NCI-H2196 (cell line): ENCODE data around the gene MYO9B.

Experiments used
- DNase-seq: peaks from one replicate; lab custom pipeline; 2025; ENCODE audit not compliant: unreplicated experiment; lab: John Stamatoyannopoulos, UW

The MYO9B gene

DNA sequence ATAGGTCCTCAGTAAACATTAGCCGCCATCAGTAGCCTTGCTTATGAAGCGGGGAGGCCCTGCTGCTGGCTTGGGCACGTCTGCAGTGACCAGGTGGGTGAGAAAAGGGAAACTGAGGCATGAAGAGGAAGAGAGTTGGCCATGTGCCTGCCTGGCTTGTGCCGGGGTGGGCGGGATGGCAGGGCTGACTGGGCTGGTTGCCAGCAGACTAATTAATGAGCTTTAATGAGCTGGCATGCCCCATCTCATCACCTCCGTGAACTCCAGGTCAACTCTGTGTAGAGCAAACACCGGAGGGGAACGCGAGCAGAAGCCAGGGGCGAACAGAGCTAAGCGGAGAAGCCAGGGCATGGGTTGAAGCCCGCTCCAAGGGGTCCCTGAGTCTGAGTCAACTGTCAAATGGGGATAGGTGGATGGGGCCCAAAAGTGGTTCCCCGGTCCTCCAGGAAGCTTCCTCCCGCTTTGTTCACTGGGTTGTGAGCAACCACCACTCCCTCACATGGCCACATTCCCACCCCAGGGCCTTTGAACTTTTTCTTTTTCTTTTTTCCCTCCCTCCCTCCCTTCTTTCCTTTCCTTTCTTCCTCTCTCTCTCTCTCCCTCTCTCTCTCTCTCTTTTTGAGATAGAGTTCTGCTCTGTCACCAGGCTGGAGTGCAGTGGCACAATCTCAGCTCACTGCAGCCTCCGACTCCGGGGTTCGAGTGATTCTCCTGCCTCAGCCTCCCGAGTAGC, 161.4 kb downstream of the MYO9B start:
- DNase-seq: no peak

DNA sequence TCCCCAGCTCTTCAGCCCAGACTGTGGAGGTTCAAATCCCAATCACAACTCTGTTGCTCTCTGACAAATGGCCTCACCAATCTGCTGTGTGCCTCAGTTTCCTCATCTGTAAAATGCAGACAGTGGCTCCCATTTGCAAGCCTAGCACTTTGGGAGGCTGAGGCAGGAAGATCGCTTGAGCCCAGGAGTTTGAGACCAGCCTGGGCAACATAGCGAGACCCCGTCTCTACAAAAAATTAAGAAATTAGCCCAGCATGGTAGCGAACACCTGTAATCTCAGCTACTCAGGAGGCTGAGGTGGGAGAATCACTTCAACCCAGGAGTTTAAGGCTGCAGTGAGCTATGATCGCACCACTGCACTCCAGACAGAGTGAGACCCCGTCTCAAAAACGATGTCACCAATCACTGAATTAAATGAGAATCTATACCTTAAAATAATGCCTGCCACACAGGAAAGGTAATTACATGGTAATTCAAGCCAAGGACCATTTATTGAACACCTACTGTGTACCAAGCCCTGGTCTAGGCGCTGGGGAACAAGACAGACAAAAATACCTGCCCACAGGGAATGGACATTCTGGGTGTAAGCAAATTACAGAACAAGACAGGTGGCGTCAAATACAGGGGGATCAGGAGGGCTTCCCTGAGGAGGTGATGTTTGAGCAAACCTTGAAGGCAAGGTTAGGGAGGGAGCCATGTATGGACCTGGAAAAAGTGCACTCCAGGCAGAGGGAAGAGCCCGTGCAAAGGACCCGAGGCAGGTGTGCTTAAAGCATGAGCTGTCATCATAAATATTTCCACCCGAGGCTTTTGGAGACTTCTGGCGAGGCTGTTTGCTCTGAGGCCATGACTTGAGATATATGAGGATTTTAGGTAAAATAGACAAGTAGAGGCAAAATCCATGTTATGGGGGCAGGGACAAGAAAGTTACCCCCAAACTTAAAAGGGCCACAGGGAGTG, 162.4 kb downstream of the MYO9B start:
- DNase-seq: no peak

- no peak for DNase-seq
These were observed 164.6 kb downstream of the MYO9B start for GRCh38 chr19:17240062-17240752.

- DNase-seq: no peak
These were observed 165.3 kb downstream of the MYO9B start for GRCh38 chr19:17240826-17241399.

GRCh38 chr19:17242431-17243208, 167.0 kb downstream of the MYO9B start:
- no peak for DNase-seq

DNA sequence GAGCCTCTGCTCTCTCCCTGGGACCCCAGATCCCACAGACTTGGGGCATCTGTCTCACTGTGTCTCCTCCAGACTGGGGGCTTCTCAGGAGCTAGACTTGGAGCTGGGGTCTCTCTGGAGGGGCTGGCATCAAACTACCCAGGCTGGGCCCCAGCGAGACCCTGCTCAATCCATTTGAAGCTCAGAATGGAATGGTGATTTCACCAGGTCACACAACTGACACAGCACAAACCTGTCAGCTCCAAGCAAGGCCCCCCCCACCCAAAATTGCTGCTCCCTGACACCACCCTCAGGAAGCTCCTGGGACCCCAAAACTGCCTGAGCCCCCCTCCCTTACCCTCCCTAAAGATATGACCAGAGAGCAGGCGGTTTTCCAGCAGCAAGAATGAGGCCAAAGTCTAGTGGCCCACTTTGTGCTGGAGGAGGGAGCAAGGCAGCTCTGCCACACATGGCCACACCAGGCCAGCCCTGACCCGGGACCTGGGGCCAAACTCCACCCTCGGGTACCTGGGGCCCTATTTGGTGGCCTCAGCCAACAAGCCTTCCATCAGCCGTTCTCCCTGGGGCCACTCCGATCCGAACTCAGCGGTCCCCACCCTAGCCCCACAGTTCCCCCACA, 167.7 kb downstream of the MYO9B start:
- no peak for DNase-seq

- DNase-seq: no peak
These were observed 168.4 kb downstream of the MYO9B start for GRCh38 chr19:17243830-17244617.

- no peak for DNase-seq
These were observed 169.3 kb downstream of the MYO9B start for GRCh38 chr19:17244618-17245534.

DNA sequence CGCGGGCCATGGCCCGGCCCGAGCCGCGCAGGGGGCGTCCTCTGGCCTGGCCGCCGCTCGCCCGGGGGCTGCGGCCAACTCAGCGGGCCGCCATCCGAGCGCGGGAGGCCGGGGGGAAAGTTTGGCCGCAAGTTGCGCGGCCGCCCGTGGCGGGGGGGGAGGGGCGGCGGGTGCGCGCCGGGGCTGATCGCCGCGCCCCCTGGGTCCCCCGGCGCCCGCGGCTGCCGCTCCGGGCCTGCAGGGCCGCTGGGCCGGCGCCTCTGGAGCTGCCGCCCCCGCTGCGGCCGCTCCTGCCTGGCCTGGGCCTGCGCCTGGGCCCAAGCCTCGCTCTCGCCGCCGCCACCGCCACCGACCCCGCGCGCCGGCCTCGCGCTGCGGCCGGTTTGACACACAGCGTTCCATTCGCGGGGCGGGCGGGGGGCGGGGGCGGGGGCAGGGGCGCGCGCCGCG, 170.0 kb downstream of the MYO9B start, which contains the start of gene NR2F6:
TSS of gene NR2F6 (minus strand) at position 385 of the 450 bp plus-strand sequence. CDS start 699 bp downstream, outside the sequence.
- DNase-seq: no peak

- peak; percentile 85 for DNase-seq
These were observed 171.3 kb downstream of the MYO9B start for GRCh38 chr19:17246681-17247425.

- DNase-seq: peak; percentile 61
These were observed 172.6 kb downstream of the MYO9B start for GRCh38 chr19:17248011-17248776.

GRCh38 chr19:17249887-17250548, 174.4 kb downstream of the MYO9B start:
- DNase-seq: no peak

DNA sequence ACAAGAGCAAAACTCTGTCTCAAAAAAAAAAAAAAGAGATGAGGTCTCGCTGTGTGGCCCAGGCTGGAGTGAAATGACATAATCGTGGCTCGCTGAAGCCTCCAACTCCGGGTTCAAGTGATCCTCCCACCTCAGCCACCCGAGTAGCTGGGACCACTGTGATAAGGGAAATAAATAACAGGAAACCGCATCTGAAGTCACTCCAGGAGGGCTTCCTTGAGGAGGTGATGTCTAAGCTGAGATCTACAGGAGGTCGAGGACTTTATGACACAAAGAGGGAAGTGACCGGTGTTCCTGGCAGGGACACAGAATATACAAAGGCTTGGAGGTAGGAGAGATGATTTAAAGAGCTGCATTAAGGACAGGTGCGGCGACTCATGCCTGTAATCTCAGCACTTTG, 179.1 kb downstream of the MYO9B start:
- no peak for DNase-seq

DNA sequence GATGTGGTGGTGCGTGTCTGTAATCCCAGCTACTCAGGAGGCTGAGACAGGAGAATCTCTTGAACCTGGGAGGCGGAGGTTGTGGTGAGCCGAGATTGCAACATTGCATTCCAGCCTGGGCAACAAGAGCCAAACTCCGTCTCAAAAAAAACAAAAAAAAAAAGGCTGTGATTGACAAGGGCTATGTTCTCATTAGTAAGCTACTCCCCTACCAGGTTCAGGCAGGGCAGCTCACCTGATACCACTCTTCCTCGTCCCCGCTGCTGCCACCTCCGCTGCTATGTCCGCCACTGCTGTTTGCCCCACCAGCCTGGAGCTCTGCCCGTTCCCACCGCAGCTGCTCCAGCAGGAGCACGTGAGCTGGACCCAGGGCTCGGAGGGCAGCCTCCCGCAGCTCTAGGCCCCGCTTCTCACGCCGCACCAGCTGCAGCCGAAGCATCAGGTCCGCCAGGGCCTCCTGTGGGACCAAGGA, 179.6 kb downstream of the MYO9B start:
- peak; percentile 51 for DNase-seq

GRCh38 chr19:17256130-17256529, 180.6 kb downstream of the MYO9B start:
- no peak for DNase-seq
